OCI-LY3 (cell line): ENCODE measurements around the gene TTLL5.

Experiments
- CTCF ChIP-seq: fragments of 200-600, 300-600 bp; sonication (generic); IDR thresholded peaks from 2 replicates; pipeline ENCODE4 v1.5.1; 2014; ENCODE audit warnings: antibody characterized with exemption, low read length, low read depth
- EZH2phosphoT487 ChIP-seq: fragments of 200-600 bp; shearing (Covaris generic); IDR thresholded peaks from 2 replicates; pipeline ENCODE4 v1.6.1; 2018; ENCODE audit warnings: antibody characterized with exemption, mixed run types, low read depth

- TF ChIP-seq CTCF (no peak), EZH2phosphoT487 (no peak)
These were observed 122.1 kb downstream of the TTLL5 start for GRCh38 chr14:75783184-75783583.
